Measurements from ENCODE around the gene TMEM273.
A peak's percentile ranks its signal among the peaks of the same experiment; 100 is the strongest.

The TMEM273 gene

DNA sequence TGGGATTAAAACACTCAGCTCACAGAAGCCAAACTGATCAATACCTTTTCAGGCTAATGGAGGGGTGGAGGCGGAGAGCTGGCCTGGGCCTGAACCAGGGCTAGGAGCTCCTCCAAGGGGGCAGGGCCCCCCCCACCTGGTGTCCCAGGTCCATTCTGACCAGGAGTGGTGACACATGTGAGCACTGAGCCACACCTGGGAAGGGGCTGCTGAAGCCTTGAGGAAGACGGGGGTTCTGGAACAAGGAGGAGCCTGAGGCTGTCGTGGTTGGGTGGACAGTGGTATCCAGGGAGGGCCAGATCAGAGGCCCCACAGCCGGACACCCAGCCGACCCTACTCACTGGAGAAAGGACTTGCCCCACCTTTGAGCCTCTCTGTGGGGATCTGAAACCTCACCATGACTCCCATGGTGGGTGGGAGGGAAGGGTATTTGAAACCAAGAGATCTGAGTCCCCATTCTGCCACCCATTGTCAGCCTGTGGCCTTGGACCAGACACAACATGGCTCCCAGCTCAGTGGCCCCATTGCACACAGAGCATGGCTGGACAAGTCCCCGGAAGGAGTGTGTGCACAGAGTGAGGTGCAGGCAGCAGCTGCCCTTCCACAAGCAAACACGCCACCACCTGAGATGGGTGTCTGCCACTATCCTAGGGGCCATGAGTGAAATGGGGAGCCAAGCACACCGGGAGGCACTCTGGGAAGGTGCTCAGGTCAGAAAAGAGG lies 12.4 kb downstream of the TMEM273 start:
- no peak for DNase-seq

DNA sequence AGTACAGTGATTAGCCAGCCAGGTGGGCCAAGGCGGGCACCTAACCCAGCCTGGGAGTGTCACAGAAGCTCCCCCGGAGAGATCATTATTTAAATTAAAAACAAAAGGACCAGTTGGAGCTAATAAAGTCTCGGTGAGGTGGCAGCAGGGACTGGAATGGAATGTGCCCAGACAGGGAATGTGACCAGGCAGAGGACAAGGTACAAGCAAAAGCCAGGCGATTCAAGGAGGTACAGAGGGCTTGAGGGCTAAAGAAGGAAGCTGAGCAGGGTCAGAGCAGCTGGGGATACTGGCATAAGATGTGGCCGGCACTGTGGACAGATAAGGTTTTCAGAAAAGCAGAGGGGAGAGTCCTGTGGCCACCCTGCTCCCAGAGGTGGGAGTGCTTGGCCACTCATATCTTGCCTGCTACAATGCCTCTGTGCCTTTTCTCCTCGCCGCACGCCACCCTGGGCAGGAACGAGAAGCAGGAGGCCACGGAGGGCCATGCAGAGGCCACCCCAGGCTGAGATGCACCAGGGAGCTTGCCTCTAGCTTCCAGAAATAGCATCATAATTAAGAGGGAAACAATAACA lies 13.2 kb downstream of the TMEM273 start:
- DNase-seq: no peak

- no peak for DNase-seq
Measured at GRCh38 chr10:49174261-49174925, 13.8 kb downstream of the TMEM273 start.

DNA sequence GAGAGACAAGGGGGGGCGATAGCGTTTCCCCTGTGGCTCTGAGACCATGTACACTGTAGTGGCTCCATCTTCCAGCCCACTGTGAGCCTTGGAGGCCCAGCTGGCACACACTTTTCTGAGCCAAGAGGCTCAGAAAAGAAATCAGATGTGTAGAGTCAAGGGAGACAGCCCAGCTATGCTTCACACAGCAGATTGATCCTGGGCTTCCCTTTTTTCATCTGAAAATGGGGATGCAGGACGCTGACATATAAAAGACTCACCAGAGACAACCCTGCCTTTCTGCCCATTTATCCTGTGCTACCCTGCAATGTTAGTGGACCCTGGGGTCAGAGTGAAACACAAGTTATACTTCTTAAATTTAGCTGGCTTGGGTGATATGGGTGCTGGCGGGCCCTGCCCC lies 14.3 kb downstream of the TMEM273 start:
- no peak for DNase-seq

DNA sequence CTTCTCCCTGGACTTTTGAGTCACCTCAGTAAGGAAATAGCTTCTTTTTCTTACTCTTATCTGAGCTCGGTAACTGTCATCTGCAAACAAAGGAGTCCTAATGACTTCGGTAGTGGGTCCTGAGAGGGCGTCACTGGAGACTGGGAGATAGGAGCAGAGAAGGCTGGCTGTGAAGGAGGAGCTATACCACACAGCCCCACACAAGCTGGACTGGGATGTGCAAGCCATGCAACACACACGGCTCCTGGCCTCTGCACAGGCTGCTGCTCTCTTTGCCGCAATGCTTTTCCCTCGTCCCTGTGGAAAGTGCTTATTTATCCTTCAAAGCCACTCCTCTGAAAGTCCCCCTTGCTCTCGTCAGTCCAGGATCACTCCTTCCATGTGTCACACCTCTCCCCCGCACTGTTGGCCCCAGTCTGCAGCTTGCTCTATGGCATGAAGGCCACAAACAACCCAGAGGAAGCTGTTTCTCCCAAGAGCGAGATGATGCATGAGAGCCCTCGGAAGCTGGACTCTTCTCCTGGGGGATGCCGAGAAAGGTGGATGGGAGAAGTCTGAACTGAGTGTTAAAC lies 14.9 kb downstream of the TMEM273 start:
- DNase-seq: no peak

- DNase-seq: no peak
Measured at GRCh38 chr10:49172777-49173132, 15.4 kb downstream of the TMEM273 start.

DNA sequence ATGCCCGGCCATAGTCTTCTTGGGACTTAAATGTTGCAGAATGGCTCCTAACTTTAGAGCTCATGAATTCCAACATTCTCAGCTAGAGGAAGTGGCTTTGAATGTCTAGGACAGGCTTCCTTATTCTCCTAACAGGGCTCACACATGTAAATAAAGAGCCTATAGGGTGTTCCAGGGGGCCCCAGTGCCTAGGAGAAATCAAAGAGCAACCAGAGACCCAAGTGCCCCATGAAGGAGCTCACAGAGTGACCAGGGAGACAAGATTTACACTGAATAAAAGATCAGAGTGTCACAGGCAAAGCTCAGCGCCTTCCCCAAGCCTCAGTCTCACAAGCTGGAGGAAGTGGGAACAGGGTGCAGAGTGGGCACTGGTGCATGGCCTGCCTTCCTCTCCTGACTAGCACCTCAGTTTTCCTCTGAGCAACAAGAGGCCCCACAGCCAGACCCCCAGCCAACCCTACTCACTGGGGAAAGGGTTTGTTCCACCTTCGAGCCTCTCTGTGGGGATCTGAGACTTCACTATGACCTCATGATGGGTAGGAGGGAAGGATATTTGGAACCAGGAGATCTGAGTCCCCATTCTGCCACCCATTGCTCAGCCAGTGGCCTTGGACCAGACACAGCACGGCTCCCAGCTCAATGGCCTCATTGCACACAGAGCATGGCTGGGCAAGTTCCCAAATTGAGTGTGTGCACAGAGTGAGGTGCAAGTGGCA lies 16.0 kb downstream of the TMEM273 start:
- no peak for DNase-seq

- no peak for DNase-seq
Measured at GRCh38 chr10:49171326-49172060, 16.7 kb downstream of the TMEM273 start.

GRCh38 chr10:49170632-49171325 lies 17.4 kb downstream of the TMEM273 start:
- no peak for DNase-seq

DNA sequence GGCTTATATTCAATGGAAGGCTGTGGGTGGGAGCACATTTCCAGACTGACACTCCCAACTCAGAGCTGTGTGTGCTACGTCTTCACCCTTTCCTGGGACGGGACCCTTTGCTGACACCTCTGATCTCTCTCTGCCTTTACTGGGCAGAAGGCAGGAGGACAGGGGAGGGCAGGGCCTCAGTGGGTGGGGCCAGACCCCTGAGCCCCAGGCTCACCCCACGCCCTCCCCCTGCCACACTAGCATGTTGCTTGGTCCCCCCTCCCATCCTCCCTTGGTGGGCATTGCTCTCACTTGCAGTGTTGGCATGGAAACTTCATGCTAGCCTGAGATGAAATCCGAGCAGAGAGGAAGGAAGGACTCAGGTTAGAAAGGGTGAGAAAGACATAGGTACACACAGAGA lies 18.4 kb downstream of the TMEM273 start:
- no peak for DNase-seq

GRCh38 chr10:49168831-49169500 lies 19.2 kb downstream of the TMEM273 start:
- DNase-seq: no peak

GRCh38 chr10:49168171-49168540 lies 20.0 kb downstream of the TMEM273 start:
- DNase-seq: no peak

DNA sequence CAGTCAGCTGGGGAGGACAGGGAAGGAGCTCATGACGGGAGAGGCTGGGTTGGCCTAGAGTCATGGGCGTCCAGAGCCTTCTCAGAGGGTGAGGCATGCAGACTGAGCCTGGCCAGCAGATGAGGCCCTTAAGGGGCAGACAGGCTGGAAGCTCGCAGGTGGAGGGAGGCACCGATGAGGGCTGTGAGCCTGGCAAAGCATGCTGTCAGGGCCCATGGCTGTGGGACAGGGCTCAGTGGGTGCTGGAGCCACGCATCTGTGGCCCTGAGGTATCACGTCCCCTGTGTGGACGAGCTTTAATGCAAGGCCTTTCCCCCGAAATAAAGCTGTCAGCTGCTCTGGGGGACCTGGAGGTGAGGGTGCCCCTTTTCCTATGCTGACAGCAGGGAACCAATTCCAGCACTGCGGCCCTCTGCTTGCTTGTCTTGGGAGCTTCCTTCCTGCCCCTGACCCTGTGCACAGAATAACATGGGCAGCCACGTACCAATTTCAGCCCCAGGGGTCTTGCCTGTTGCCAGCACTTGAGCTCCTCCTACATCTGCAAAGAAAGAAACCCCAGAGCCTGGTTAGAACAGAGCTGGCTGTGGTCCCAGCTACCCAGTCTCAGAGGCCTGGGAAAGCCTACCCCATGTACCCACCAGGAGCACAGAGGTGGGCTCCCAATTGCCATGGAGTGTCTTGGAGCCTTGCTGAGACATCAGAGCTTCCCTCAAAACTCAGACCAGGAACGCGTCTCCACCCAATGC lies 20.6 kb downstream of the TMEM273 start:
- no peak for DNase-seq

DNA sequence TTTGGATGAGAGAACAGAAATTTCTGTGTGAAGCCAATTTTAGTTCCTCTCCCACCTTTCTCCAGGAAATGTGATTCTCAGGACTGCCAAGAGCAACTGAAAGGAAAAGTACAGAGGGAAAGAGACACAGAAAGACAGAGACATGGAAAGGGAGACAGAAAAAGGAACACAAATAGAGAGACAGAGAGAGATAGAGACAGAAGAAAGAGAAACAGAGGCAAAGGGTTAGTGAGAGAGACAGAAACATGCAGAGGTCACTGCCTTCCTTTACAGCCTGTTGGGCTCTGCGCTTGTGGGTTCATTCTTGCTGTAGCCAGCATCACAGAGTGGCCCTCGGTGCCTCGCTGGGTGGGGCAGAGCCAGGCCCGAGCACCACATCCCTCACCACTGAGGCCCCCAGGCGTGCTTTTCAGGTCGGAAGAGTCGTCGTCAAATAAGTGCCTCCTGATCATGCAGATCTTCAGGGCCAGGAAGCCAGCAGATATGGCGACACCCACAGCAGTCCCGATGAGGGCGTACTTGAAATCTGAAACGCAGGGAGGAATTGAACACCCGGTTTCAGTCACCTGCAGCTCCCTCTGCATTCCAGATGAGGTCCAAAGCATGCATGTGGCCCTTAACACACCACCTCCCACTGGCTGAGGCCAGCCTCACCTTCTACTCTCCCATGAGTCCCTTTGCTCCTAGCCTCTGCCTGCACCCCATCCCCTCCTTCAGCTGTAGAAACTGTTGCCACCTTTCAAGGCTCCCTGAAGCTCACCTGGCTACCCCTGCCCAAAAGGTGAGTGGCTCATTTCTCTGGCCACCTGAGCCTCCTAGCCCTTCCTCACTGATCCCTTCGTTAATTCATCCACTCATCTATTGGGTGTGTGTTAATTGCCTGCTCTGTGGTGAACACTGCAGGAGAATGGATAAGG lies 21.4 kb downstream of the TMEM273 start:
- DNase-seq: no peak

DNA sequence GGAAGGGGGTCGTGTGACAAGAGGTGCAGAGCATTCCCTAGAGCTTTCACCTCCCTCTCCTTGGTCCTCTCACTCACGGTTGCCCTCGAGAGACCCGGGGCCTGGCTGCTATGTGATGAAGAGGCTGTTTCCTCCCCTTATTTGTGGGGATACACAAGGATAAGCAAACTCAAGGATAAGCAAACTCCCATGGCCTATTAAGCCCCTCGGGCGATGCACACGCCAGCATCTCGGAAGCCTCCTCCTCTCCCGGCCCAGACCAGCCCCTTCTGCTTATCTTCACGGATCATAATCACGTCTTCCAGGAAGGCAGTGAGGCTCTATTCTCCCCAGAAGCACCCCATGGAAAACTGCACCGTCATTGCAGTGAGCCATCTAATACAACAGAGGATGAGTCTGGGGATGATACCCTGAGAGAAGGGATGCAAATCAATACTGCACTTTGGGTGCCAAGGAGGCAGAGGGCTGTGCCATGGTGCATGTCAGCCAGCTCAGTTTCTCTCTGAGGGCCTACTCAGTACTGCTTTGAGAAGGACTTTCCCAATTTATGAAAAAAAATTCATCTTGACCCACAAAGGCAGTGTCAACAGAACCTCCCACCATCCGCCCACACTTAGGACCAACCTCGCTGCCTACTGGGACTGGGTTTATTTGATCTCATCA lies 22.2 kb downstream of the TMEM273 start:
- DNase-seq: no peak

GRCh38 chr10:49165259-49165658 lies 22.9 kb downstream of the TMEM273 start:
- no peak for DNase-seq

- peak; percentile 41 for DNase-seq
Measured at GRCh38 chr10:49164559-49165188, 23.5 kb downstream of the TMEM273 start.

- no peak for DNase-seq
Measured at GRCh38 chr10:49163741-49164140, 24.4 kb downstream of the TMEM273 start.
